Panc1 (cell line): Measurements from ENCODE around the gene ZC3HAV1. TPM values are rescaled to one million over a fixed set of nuclear protein-coding genes. Genes with fewer than 3 reads are reported as not detected.

ENCODE experiments used
- ATAC-seq: fragments of 200-7000 bp; cut with Tn5 transposase; 2 replicates; pipeline ENCODE4 v1.9.1; 2020; ENCODE audit warnings: mild to moderate bottlenecking, moderate library complexity
- BruUV-seq: library from RNA; stranded (reverse); fragments of 400-500 nt; replicated peaks from 2 replicates; lab custom pipeline; 2021; lab: Mats Ljungman, UMichigan
- CTCF ChIA-PET: fragments of 300-600 bp; sonication (Branson Sonifier 250); formaldehyde crosslinking; loops from one replicate; lab custom pipeline; 2022; ENCODE audit warnings: antibody characterized with exemption; lab: Charles Lee
- POLR2A ChIA-PET: fragments of 300-600 bp; sonication (Branson Sonifier 250); formaldehyde crosslinking; loops from one replicate; lab custom pipeline; 2022; ENCODE audit warnings: antibody characterized with exemption; lab: Charles Lee
- DNase-seq: peaks from one replicate; pipeline ENCODE4 v3.0.0-alpha.2; 2010; ENCODE audit warnings: low read depth, low spot score
- H3K27ac ChIP-seq: 2 replicates; pipeline ENCODE4 v1.5.1; 2011; ENCODE audit warnings: mild to moderate bottlenecking, low read length, inconsistent platforms
- H3K27me3 ChIP-seq: fragments of 200-500 bp; sonication (Bioruptor generic); 2 replicates; pipeline ENCODE4 v1.6.0; 2014; ENCODE audit warnings: low read length, inconsistent platforms; ENCODE audit not compliant: control insufficient read depth, insufficient read depth
- H3K36me3 ChIP-seq: fragments of 200-500 bp; sonication (Bioruptor generic); 2 replicates; pipeline ENCODE4 v1.5.1; 2014; ENCODE audit warnings: inconsistent platforms, mild to moderate bottlenecking, low read length, moderate library complexity; ENCODE audit not compliant: control insufficient read depth, insufficient read depth
- H3K4me1 ChIP-seq: 2 replicates; pipeline ENCODE4 v1.5.1; 2011; ENCODE audit warnings: inconsistent platforms, mild to moderate bottlenecking, low read length, moderate library complexity; ENCODE audit not compliant: control insufficient read depth, insufficient read depth
- H3K4me3 ChIP-seq, 2 experiments: 2 replicates each; pipeline ENCODE4 v1.5.1; 2011 to 2012; ENCODE audit warnings: low read depth in 2 of 2, low read length in 2 of 2, mild to moderate bottlenecking in 2 of 2, inconsistent platforms in 1 of 2, moderate library complexity in 1 of 2
- H3K9me3 ChIP-seq: fragments of 200-500 bp; sonication (Bioruptor generic); 2 replicates; pipeline ENCODE4 v1.5.1; 2014; ENCODE audit warnings: low read depth, mild to moderate bottlenecking, inconsistent platforms, low read length, moderate library complexity; ENCODE audit not compliant: control insufficient read depth, insufficient read depth
- CTCF ChIP-seq: fragments of 450-650 bp; IDR thresholded peaks from 2 replicates; pipeline ENCODE4 v1.5.1; 2017; ENCODE audit warnings: mild to moderate bottlenecking
- POLR2AphosphoS5 ChIP-seq: IDR thresholded peaks from 2 replicates; pipeline ENCODE4 v1.6.1; 2012; ENCODE audit warnings: mild to moderate bottlenecking, low read depth, low read length, moderate library complexity
- REST ChIP-seq, 2 experiments: IDR thresholded peaks; 2 replicates each; pipeline ENCODE4 v1.6.1; 2011 to 2012; ENCODE audit warnings: low read depth in 2 of 2, control low read depth in 1 of 2, low read length in 1 of 2, mild to moderate bottlenecking in 1 of 2, moderate library complexity in 1 of 2; ENCODE audit not compliant: insufficient read depth in 1 of 2
- SIN3A ChIP-seq: IDR thresholded peaks from 2 replicates; pipeline ENCODE4 v1.6.1; 2012; ENCODE audit warnings: low read depth, mild to moderate bottlenecking, low read length, moderate library complexity, borderline replicate concordance; ENCODE audit not compliant: insufficient read depth
- TCF7L2 ChIP-seq: IDR thresholded peaks from 2 replicates; pipeline ENCODE4 v1.6.1; 2011; ENCODE audit warnings: mild to moderate bottlenecking, low read depth, low read length, inconsistent platforms
- in situ Hi-C: cut with HindIII; loops from 2 replicates; pipeline ENCODE4 v1.10.0; 2016; ENCODE audit warnings: low sequenced_read_pairs, low pct_unique_long_range_greater_than_20kb
- intact Hi-C: fragments of 100-400 bp; cut with micrococcal nuclease; formaldehyde crosslinking; loops from one replicate; pipeline ENCODE4 v1.10.0; 2022; ENCODE audit not compliant: unreplicated experiment
- total RNA-seq: library from RNA; stranded (reverse); gene quantifications from one replicate; pipeline ENCODE4 v1.2.1, GENCODE V29; 2021; ENCODE audit not compliant: unreplicated experiment

ZC3HAV1 gene
- total RNA-seq, 1 experiment from 2014 or later = 47.1 TPM

GRCh38 chr7:139116999-139117398 is 7.5 kb upstream of the ZC3HAV1 start:
- intact Hi-C loops = no loop called here
- peaks cover 13% of the 10 kb centered on the region for H3K4me1 ChIP-seq
- BruUV-seq = no TSS peak
- ChIA-PET POLR2A (no interaction called here), CTCF (no interaction called here)
- no peak overlapping the region for H3K4me3 ChIP-seq
- in situ Hi-C loops = no loop called here
- no peak overlapping the region for H3K27ac ChIP-seq
- TF ChIP-seq TCF7L2 (no peak), SIN3A (no peak), POLR2AphosphoS5 (no peak), CTCF (no peak), REST (IDR thresholded peaks at IDR 0.05; ENCODE audit: insufficient read depth in 1 of 2, low read depth in 2 of 2, low read length in 1 of 2) (no peak)
- no peaks in the 10 kb centered on the region for H3K9me3 ChIP-seq
- DNase-seq (no peak), ATAC-seq (no peak)
- no peaks in the 10 kb centered on the region for H3K36me3 ChIP-seq
- no peaks in the 10 kb centered on the region for H3K27me3 ChIP-seq

- Histone ChIP-seq H3K4me3 (no peak overlapping the region), H3K27me3 (no peaks in the 10 kb centered on the region), H3K27ac (no peak overlapping the region), H3K4me1 (peaks cover 19% of the 10 kb centered on the region), H3K9me3 (no peaks in the 10 kb centered on the region), H3K36me3 (no peaks in the 10 kb centered on the region)
- DNase-seq = no peak
- ChIA-PET POLR2A (interaction anchor here (0.7 kb wide), 1 partner anchor 18 kb away, joined by 3 read pairs; a partner anchor contains a TSS), CTCF (no interaction called here)
- intact Hi-C loops = no loop called here
- in situ Hi-C loops = no loop called here
- no TSS peak for BruUV-seq
- ATAC-seq = no peak
- TF ChIP-seq CTCF = no peak
- no peak for TF ChIP-seq POLR2AphosphoS5
- TF ChIP-seq SIN3A = no peak
Observed at GRCh38 chr7:139115104-139115503, 5.6 kb upstream of the ZC3HAV1 start.
